KMS-11 (cell line): ENCODE data around the gene DHRS1.

ENCODE experiments used
- H2AFZ ChIP-seq: fragments of 200-600 bp; sonication (generic); 2 replicates; pipeline ENCODE4 v1.6.1; 2016; ENCODE audit warnings: antibody characterized with exemption, mixed run types, low read depth
- H3K27ac ChIP-seq: fragments of 200-600 bp; sonication (generic); 2 replicates; pipeline ENCODE4 v1.6.1; 2016; ENCODE audit warnings: mild to moderate bottlenecking, mixed run types
- H3K27me3 ChIP-seq: fragments of 200-600 bp; sonication (generic); 2 replicates; pipeline ENCODE4 v1.6.1; 2017; ENCODE audit warnings: mild to moderate bottlenecking, low read depth, mixed run types, moderate library complexity; ENCODE audit not compliant: insufficient read depth
- H3K36me3 ChIP-seq: fragments of 200-600 bp; sonication (generic); 2 replicates; pipeline ENCODE4 v1.6.1; 2017; ENCODE audit warnings: mild to moderate bottlenecking, mixed run types; ENCODE audit not compliant: insufficient read depth
- H3K4me1 ChIP-seq: fragments of 200-600 bp; sonication (generic); 2 replicates; pipeline ENCODE4 v1.6.1; 2016; ENCODE audit warnings: mild to moderate bottlenecking, low read depth, mixed run types; ENCODE audit not compliant: poor library complexity, severe bottlenecking
- H3K4me2 ChIP-seq: fragments of 200-600 bp; sonication (generic); 2 replicates; pipeline ENCODE4 v1.7.0; 2016; ENCODE audit warnings: mild to moderate bottlenecking, mixed run types
- H3K4me3 ChIP-seq: fragments of 200-600 bp; sonication (generic); IDR thresholded peaks from 2 replicates; pipeline ENCODE4 v1.6.1; 2017; ENCODE audit warnings: low read depth, low read length, mixed read lengths; ENCODE audit not compliant: insufficient read depth
- H3K79me2 ChIP-seq: fragments of 200-600 bp; sonication (generic); 2 replicates; pipeline ENCODE4 v1.6.1; 2016; ENCODE audit warnings: low read depth, mixed run types; ENCODE audit not compliant: insufficient read depth
- H3K9ac ChIP-seq: fragments of 200-600 bp; sonication (generic); 2 replicates; pipeline ENCODE4 v1.6.1; 2016; ENCODE audit warnings: mild to moderate bottlenecking, mixed run types
- H4K20me1 ChIP-seq: fragments of 200-600 bp; sonication (generic); 2 replicates; pipeline ENCODE4 v1.6.1; 2016; ENCODE audit warnings: mild to moderate bottlenecking, mixed run types; ENCODE audit not compliant: insufficient read depth
- TF ChIP-seq, protein P1 (sequence below): fragments of 200-600 bp; sonication (generic); conservative IDR thresholded peaks from 2 replicates; pipeline ENCODE4 v1.6.1; 2017; ENCODE audit warnings: low read depth, mild to moderate bottlenecking, antibody characterized with exemption, low read length, moderate library complexity, mixed read lengths

The DHRS1 gene

DNA sequence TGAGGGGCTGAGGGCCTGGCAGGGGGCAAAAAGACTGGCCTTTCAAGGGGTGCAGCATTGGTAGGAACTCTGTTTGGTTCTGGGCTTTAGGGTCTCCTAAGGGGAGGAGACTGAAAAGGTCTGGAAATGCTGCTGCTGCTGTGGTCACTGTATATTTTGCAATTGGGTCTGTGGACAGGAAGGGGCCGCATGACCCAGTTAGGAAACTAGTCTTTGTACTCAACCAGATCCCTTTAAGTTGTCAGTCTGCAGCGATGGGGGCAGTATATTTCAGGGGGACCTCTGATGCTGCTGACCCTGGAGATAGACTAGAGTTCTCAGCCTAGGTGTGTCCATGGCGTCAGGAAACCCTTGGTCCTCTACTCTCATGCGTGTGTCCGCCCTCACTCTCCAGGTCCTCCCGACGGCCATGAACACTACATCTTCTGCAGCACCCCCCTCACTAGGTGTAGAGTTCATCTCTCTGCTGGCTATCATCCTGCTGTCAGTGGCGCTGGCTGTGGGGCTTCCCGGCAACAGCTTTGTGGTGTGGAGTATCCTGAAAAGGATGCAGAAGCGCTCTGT, 15.7 kb upstream of the DHRS1 start:
- Histone ChIP-seq H3K27ac (no peak overlapping the region), H3K4me1 (peaks cover 13% of the 10 kb centered on the region), H4K20me1 (no peaks in the 10 kb centered on the region), H3K36me3 (no peaks in the 10 kb centered on the region), H2AFZ (no peak overlapping the region), H3K4me2 (no peak overlapping the region), H3K4me3 (no peak overlapping the region), H3K27me3 (no peaks in the 10 kb centered on the region), H3K79me2 (peaks cover 9% of the 10 kb centered on the region; the same call in 1 of the 2 replicates), H3K9ac (no peak overlapping the region)
- TF ChIP-seq, protein P1, sequence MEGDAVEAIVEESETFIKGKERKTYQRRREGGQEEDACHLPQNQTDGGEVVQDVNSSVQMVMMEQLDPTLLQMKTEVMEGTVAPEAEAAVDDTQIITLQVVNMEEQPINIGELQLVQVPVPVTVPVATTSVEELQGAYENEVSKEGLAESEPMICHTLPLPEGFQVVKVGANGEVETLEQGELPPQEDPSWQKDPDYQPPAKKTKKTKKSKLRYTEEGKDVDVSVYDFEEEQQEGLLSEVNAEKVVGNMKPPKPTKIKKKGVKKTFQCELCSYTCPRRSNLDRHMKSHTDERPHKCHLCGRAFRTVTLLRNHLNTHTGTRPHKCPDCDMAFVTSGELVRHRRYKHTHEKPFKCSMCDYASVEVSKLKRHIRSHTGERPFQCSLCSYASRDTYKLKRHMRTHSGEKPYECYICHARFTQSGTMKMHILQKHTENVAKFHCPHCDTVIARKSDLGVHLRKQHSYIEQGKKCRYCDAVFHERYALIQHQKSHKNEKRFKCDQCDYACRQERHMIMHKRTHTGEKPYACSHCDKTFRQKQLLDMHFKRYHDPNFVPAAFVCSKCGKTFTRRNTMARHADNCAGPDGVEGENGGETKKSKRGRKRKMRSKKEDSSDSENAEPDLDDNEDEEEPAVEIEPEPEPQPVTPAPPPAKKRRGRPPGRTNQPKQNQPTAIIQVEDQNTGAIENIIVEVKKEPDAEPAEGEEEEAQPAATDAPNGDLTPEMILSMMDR: no peak

DNA sequence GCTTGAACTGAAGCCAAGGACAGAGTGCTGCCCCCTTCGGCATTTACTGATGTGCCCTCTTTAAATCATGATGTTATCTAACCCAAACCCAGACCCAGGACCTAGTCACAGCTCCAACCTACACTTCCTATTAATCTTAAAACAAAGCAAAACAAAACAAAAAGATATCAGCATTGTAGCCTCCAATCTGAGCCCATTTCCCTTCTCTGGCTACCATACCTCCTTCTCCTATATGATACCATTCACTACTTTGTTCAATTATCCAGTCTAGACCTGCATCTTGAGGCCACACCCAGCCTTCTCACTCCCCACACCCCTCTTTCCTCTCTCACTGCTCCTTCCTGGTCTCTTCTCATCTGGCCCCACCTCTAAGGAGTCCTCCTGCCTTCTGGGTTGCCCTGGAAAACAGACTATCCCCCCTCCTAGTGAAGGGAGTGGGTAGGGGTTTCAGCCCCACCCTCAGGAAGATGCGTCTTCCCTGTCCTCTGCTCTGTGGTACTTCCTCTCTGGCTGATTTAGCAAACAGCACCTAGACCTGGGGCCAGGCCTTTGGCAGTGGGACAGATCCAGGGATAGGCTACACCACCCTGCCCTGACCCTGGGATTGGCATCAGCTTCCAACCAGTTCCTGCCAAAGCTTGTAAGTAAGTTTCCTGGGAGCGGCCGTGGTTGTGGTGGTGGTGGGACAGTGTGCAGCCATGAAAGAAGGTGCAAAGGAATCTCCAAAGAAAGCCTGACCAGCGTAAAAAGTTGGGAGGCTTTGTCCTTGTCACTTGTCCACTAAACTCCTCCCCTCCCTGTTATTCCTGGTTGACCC, 15.0 kb upstream of the DHRS1 start:
- H3K9ac ChIP-seq: no peak overlapping the region
- no peaks in the 10 kb centered on the region for H3K36me3 ChIP-seq
- no peak overlapping the region for H3K4me3 ChIP-seq
- H2AFZ ChIP-seq: no peak overlapping the region
- H3K4me2 ChIP-seq: no peak overlapping the region
- H3K4me1 ChIP-seq: peaks cover 18% of the 10 kb centered on the region
- H3K27ac ChIP-seq: no peak overlapping the region
- TF ChIP-seq, protein P1: no peak
- no peaks in the 10 kb centered on the region for H4K20me1 ChIP-seq
- H3K27me3 ChIP-seq: no peaks in the 10 kb centered on the region
- H3K79me2 ChIP-seq: peaks cover 9% of the 10 kb centered on the region; the same call in 1 of the 2 replicates

DNA sequence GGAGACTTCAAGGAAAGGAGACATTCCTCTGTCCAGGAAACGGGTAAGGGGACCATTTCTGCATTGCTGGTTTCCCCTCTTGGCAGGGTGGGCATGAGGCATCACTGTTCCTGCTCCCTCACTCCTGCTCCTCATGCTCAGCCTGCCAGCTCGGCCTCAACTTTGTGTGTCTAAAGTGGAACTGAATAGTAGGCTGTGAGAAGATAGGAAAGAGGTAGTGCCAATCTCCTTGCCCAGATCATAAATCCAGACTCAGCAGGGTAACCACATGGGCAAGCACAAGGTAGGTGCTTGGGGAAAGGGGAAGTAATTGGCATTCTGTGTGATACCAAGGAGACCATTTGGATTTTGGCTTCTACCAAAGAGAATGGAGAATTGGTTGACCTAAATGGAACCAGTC, 14.3 kb upstream of the DHRS1 start:
- H3K4me2 ChIP-seq: no peak overlapping the region
- peaks cover 25% of the 10 kb centered on the region for H3K4me1 ChIP-seq
- no peaks in the 10 kb centered on the region for H3K36me3 ChIP-seq
- H3K27ac ChIP-seq: no peak overlapping the region
- H4K20me1 ChIP-seq: no peaks in the 10 kb centered on the region
- no peaks in the 10 kb centered on the region for H3K27me3 ChIP-seq
- no peak overlapping the region for H3K4me3 ChIP-seq
- no peak overlapping the region for H3K9ac ChIP-seq
- H3K79me2 ChIP-seq: peaks cover 9% of the 10 kb centered on the region; the same call in 1 of the 2 replicates
- H2AFZ ChIP-seq: no peak overlapping the region
- TF ChIP-seq, protein P1: no peak

DNA sequence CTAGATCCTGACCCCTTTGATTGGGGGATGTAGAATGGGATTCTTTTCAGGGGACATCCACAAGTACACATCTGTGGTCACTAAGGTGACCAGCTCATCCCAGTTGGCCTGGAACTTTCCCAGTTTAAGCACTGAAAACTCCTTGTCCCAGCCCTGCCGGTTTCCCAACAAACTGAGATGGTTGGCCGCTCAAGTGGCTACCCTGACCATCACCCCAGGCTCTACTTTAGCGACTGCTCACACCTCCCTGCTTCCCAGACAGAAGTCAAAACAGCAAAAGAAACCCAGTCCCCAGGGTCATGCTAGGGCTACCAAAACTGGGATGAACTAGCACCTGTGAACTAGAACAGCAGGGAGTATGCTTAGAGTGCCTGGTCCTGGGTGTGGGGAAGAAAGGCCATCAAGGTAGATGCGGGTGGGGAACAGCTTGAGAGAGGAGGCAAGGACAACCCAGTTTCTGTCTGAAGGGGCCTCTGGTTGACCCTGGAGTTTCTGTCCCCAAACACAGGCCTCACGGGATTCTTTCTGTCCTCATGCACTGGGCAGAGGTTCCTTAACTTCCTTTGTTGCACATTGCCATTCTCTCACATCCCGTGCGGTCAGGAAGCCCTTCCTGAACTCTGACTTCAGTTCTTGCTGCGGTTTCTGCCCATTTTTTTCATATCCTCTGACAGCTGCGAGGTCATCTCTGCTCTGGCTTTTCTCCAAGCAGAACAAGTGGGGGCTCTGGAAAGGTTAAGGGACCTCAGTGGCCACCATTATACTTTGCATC, 13.3 kb upstream of the DHRS1 start:
- peaks cover 34% of the 10 kb centered on the region for H3K4me1 ChIP-seq
- no peak overlapping the region for H3K27ac ChIP-seq
- H4K20me1 ChIP-seq: no peaks in the 10 kb centered on the region
- H3K4me3 ChIP-seq: no peak overlapping the region
- H3K9ac ChIP-seq: no peak overlapping the region
- peaks cover 9% of the 10 kb centered on the region; the same call in 1 of the 2 replicates for H3K79me2 ChIP-seq
- TF ChIP-seq, protein P1: no peak
- H3K4me2 ChIP-seq: peak overlapping the region; percentile 91
- no peaks in the 10 kb centered on the region for H3K27me3 ChIP-seq
- no peaks in the 10 kb centered on the region for H3K36me3 ChIP-seq
- H2AFZ ChIP-seq: no peak overlapping the region
